HG02678 (cell line): ENCODE results near the gene LRRC23.
"Not testable (repeated sequence)": the region's sequence is repeated elsewhere in the genome, so short reads cannot be mapped to it uniquely, and the experiment has no call there.

Source experiments
- ATAC-seq: cut with Tn5 transposase; IDR thresholded peaks from one replicate; pipeline ENCODE4 v1.9.1; 2021; ENCODE audit warnings: mild to moderate bottlenecking, moderate library complexity; ENCODE audit not compliant: unreplicated experiment

Gene LRRC23

GRCh38 chr12:6872073-6873048, 32.3 kb upstream of the LRRC23 start:
- ATAC-seq, result peak; percentile 28

- ATAC-seq, result peak; percentile 86
Measured at GRCh38 chr12:6873094-6874014, 31.3 kb upstream of the LRRC23 start, which contains the start of gene SPSB2. Gene SPSB2 (minus strand): TSS chr12:6873303. CDS start chr12:6872901, 402 bp downstream.

- not testable (repeated sequence) for ATAC-seq
Measured at GRCh38 chr12:6874015-6874368, 30.6 kb upstream of the LRRC23 start.

- ATAC-seq, result not testable (repeated sequence)
Measured at GRCh38 chr12:6879824-6880223, 24.8 kb upstream of the LRRC23 start.

GRCh38 chr12:6883252-6883651, 21.4 kb upstream of the LRRC23 start:
- no peak for ATAC-seq

GRCh38 chr12:6883683-6884082, 20.9 kb upstream of the LRRC23 start:
- ATAC-seq, result no peak

- no peak for ATAC-seq
Measured at GRCh38 chr12:6884539-6884938, 20.1 kb upstream of the LRRC23 start.

- not testable (repeated sequence) for ATAC-seq
Measured at GRCh38 chr12:6886206-6886999, 18.2 kb upstream of the LRRC23 start.

GRCh38 chr12:6887460-6887859, 17.2 kb upstream of the LRRC23 start:
- no peak for ATAC-seq

- no peak for ATAC-seq
Measured at GRCh38 chr12:6888360-6888759, 16.3 kb upstream of the LRRC23 start.

GRCh38 chr12:6888794-6889193, 15.8 kb upstream of the LRRC23 start:
- not testable (repeated sequence) for ATAC-seq

GRCh38 chr12:6889775-6890573, 14.6 kb upstream of the LRRC23 start:
- not testable (repeated sequence) for ATAC-seq

- ATAC-seq, result peak; percentile 93
Measured at GRCh38 chr12:6890789-6891645, 13.6 kb upstream of the LRRC23 start.

- ATAC-seq, result no peak
Measured at GRCh38 chr12:6891646-6892001, 13.0 kb upstream of the LRRC23 start.

- ATAC-seq, result not testable (repeated sequence)
Measured at GRCh38 chr12:6892683-6893082, 11.9 kb upstream of the LRRC23 start.

- ATAC-seq, result no peak
Measured at GRCh38 chr12:6894321-6894720, 10.3 kb upstream of the LRRC23 start.

- ATAC-seq, result no peak
Measured at GRCh38 chr12:6896846-6897435, 7.7 kb upstream of the LRRC23 start.

- ATAC-seq, result no peak
Measured at GRCh38 chr12:6899427-6899826, 5.2 kb upstream of the LRRC23 start.
